ENCODE measurements around the gene EVX1.
A peak's percentile ranks its signal among the peaks of the same experiment; 100 is the strongest.

EVX1 gene

GRCh38 chr7:27242555-27243339 lies at the start of gene EVX1:
TSS of gene EVX1 (plus strand) at chr7:27242802. CDS start at chr7:27243031, 229 bp downstream.
- no peak for DNase-seq

- DNase-seq: no peak
Observed at GRCh38 chr7:27193335-27194001, 49.1 kb upstream of the EVX1 start.

GRCh38 chr7:27194002-27194352 lies 48.6 kb upstream of the EVX1 start:
- no peak for DNase-seq

GRCh38 chr7:27194686-27195379 lies 47.8 kb upstream of the EVX1 start:
- no peak for DNase-seq

- DNase-seq: peak; percentile 57
Observed at GRCh38 chr7:27196287-27196767, 46.3 kb upstream of the EVX1 start.

- no peak for DNase-seq
Observed at GRCh38 chr7:27197137-27198042, 45.2 kb upstream of the EVX1 start.

GRCh38 chr7:27198138-27198841 lies 44.3 kb upstream of the EVX1 start:
- DNase-seq: no peak

GRCh38 chr7:27198871-27199801 lies 43.5 kb upstream of the EVX1 start:
- DNase-seq: peak; percentile 20

- peak; percentile 85 for DNase-seq
Observed at GRCh38 chr7:27199849-27200760, 42.5 kb upstream of the EVX1 start, which contains the start of gene HOXA13. TSS of gene HOXA13 (minus strand) at chr7:27200091. CDS start at chr7:27200077, 14 bp downstream.

GRCh38 chr7:27200761-27201579 lies 41.6 kb upstream of the EVX1 start:
- DNase-seq: no peak

- no peak for DNase-seq
Observed at GRCh38 chr7:27201580-27202017, 41.0 kb upstream of the EVX1 start.

GRCh38 chr7:27202018-27202861 lies 40.4 kb upstream of the EVX1 start:
- no peak for DNase-seq

GRCh38 chr7:27202862-27203134 lies 39.8 kb upstream of the EVX1 start:
- DNase-seq: no peak

GRCh38 chr7:27203365-27203953 lies 39.1 kb upstream of the EVX1 start:
- DNase-seq: no peak

GRCh38 chr7:27203964-27204594 lies 38.5 kb upstream of the EVX1 start:
- DNase-seq: no peak

GRCh38 chr7:27204851-27205322 lies 37.7 kb upstream of the EVX1 start:
- DNase-seq: no peak

Measured in NCI-H2171 (cell line).